ENCODE measurements around the gene NRN1. TPM values are rescaled to one million over a fixed set of nuclear protein-coding genes. Genes with fewer than 3 reads are reported as not detected.
A peak's percentile ranks its signal among the peaks of the same experiment; 100 is the strongest.

The NRN1 gene
- total and polyA plus RNA-seq, 2 donors (not counting 3 experiments of a cell fraction or from before 2014, with no cell fraction given) = 12.8 to 26.2 TPM

DNA sequence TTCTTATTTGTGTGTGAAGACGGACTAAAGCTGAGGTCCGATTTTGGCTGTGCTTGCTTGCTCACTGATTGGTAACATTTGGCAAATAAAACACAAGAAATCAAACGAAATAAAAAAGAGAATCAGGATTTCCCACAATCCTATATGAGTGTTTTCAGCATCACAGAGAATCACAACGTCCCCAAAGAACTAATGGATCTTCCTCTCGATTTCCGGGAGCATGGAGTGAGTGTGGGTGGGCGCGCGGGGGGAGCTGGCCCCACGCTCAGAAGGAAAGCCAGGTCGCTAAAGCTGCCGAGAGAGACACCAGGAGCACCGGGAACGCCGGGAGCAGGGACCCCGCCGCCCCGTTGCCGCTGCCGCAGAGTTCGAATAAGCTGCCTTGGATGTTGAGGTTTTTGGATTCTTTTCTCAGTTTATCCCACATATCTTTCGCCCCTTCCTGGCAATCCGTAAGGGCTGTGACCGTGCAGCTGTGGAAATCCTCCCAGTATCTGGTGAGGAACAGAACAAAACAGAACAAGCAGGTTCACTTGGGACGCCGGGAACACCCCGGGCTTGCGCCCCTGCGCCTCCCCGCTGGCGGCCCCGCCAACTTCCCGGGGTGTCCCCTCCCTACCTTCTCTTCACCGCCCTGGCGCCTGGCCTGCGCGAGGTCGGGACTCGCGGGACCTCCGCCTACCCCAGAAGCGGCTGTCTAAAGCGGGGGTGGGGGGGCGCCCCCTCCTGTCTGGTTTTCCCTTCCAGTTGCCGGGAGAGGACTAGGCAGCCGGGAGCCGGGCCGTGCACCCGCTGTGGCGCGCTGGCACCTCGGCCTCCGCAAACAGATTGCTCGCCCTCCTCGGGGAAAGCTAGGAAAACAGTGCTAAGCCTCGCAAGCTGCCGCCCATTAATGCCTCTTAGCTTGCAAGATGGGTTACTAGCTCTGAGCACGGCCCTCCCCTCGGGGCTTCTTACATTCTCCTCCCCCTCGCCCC lies 7.7 kb downstream of the NRN1 start:
- no peaks in the 10 kb centered on the region for H4K20me1 ChIP-seq (replicated peaks; ENCODE audit: control insufficient read depth, extremely low read depth, insufficient read depth, low read length)
- H3K4me3 ChIP-seq (replicated peaks in 1 of 3; ENCODE audit: insufficient read depth in 1 of 3, low read depth in 1 of 3, low read length in 3 of 3) = no peak overlapping the region
- no peak overlapping the region for H3K27ac ChIP-seq (ENCODE audit: insufficient read depth, low read depth, low read length)
- peaks cover 14% of the 10 kb centered on the region for H3K4me1 ChIP-seq (ENCODE audit: control insufficient read depth, extremely low read depth, insufficient read depth, low read length)
- H3K9me3 ChIP-seq (replicated peaks; ENCODE audit: control insufficient read depth, insufficient read depth, low read length) = no peaks in the 10 kb centered on the region
- no peaks in the 10 kb centered on the region for H3K79me2 ChIP-seq (ENCODE audit: control insufficient read depth, insufficient read depth, low read length)
- intact Hi-C loops (cut with micrococcal nuclease) = no loop called here
- no peak overlapping the region for H2AFZ ChIP-seq (ENCODE audit: low read depth, low read length)
- ChIA-PET CTCF (interaction anchor here (0.9 to 2.7 kb wide), 3 partner anchors 8 to 548 kb away, joined by 3 to 13 read pairs (median 4); no protein-coding TSS in a partner anchor), POLR2A (no interaction called here)
- peaks cover 36 to 74% of the 10 kb centered on the region in 2 experiments for H3K27me3 ChIP-seq (ENCODE audit: control insufficient read depth in 2 of 2, insufficient read depth in 2 of 2, low read length in 2 of 2)
- DNase-seq (ENCODE audit: low read depth, low spot score) = no peak
- no peaks in the 10 kb centered on the region for H3K36me3 ChIP-seq (ENCODE audit: control insufficient read depth in 2 of 2, extremely low read depth in 1 of 2, insufficient read depth in 2 of 2, low read length in 2 of 2)
- H3K4me2 ChIP-seq (ENCODE audit: insufficient read depth, low read length) = peak overlapping the region; percentile 9
- dilution Hi-C loops (cut with MboI; ENCODE audit: extremely low pct_ligation_motif_present, low sequenced_read_pairs) = no loop called here
- FAIRE-seq = no peak
- no peak for TF ChIP-seq GATA2 (IDR thresholded peaks at IDR 0.05; ENCODE audit: insufficient read depth, insufficient read length, low read depth, low read length)
- peak; percentile 72 for TF ChIP-seq EZH2 (IDR thresholded peaks at IDR 0.05; ENCODE audit: borderline replicate concordance, low read depth, low read length, severe bottlenecking)
- H3K9ac ChIP-seq (replicated peaks; ENCODE audit: extremely low read depth, insufficient read depth, low read length) = no peak overlapping the region
- BruUV-seq (replicated peaks) = no TSS peak
- H3K9me1 ChIP-seq (replicated peaks; ENCODE audit: control insufficient read depth, extremely low read depth, insufficient read depth, low read length) = no peaks in the 10 kb centered on the region

DNA sequence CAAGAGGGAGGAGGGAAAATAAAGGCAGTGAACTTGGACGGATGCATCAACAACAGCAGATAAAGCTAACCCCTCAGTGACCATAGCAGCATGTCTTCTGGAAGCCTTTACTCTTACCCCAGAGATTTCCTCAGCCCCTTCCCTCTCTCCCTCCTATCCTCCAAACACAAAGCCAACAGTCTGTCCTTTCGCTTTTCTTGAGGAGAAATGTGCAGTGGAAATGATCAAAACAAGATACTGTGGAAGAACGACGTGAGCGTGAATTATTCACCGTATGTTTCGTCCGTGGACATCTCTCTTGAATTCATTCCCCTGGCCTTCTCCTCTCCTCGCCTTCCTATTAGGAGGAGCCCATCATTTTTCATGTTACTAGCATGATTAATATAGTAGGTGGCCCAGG lies 8.5 kb downstream of the NRN1 start:
- Histone ChIP-seq H3K27ac (ENCODE audit: insufficient read depth, low read depth, low read length) (no peak overlapping the region), H3K79me2 (ENCODE audit: control insufficient read depth, insufficient read depth, low read length) (no peaks in the 10 kb centered on the region), H4K20me1 (replicated peaks; ENCODE audit: control insufficient read depth, extremely low read depth, insufficient read depth, low read length) (no peaks in the 10 kb centered on the region), H3K9ac (replicated peaks; ENCODE audit: extremely low read depth, insufficient read depth, low read length) (no peak overlapping the region), H3K9me1 (replicated peaks; ENCODE audit: control insufficient read depth, extremely low read depth, insufficient read depth, low read length) (no peaks in the 10 kb centered on the region), H3K4me2 (ENCODE audit: insufficient read depth, low read length) (no peak overlapping the region), H3K4me3 (replicated peaks in 1 of 3; ENCODE audit: insufficient read depth in 1 of 3, low read depth in 1 of 3, low read length in 3 of 3) (no peak overlapping the region), H3K27me3 (ENCODE audit: control insufficient read depth in 2 of 2, insufficient read depth in 2 of 2, low read length in 2 of 2) (peaks cover 35 to 74% of the 10 kb centered on the region in 2 experiments), H3K4me1 (ENCODE audit: control insufficient read depth, extremely low read depth, insufficient read depth, low read length) (peaks cover 14% of the 10 kb centered on the region), H3K36me3 (ENCODE audit: control insufficient read depth in 2 of 2, extremely low read depth in 1 of 2, insufficient read depth in 2 of 2, low read length in 2 of 2) (no peaks in the 10 kb centered on the region), H3K9me3 (replicated peaks; ENCODE audit: control insufficient read depth, insufficient read depth, low read length) (no peaks in the 10 kb centered on the region), H2AFZ (ENCODE audit: low read depth, low read length) (no peak overlapping the region)
- dilution Hi-C loops (cut with MboI; ENCODE audit: extremely low pct_ligation_motif_present, low sequenced_read_pairs) (no loop called here), intact Hi-C loops (cut with micrococcal nuclease) (no loop called here)
- DNase-seq (ENCODE audit: low read depth, low spot score) = no peak
- peak; percentile 35 for FAIRE-seq
- TF ChIP-seq EZH2 (IDR thresholded peaks at IDR 0.05; ENCODE audit: borderline replicate concordance, low read depth, low read length, severe bottlenecking) (no peak), JUN (IDR thresholded peaks at IDR 0.05; ENCODE audit: borderline replicate concordance, insufficient read depth, insufficient read length, low read depth) (no peak), POLR2AphosphoS5 (IDR thresholded peaks at IDR 0.05; ENCODE audit: insufficient read depth, low read depth, low read length) (no peak), FOS (IDR thresholded peaks at IDR 0.05; ENCODE audit: borderline replicate concordance, insufficient read depth, low read length) (no peak), POLR2A (IDR thresholded peaks at IDR 0.05; ENCODE audit: low read depth, low read length) (no peak), GATA2 (IDR thresholded peaks at IDR 0.05; ENCODE audit: insufficient read depth, insufficient read length, low read depth, low read length) (no peak), MYC (IDR thresholded peaks at IDR 0.05; ENCODE audit: low read depth, low read length) (no peak)
- TF ChIP-seq, protein P1, sequence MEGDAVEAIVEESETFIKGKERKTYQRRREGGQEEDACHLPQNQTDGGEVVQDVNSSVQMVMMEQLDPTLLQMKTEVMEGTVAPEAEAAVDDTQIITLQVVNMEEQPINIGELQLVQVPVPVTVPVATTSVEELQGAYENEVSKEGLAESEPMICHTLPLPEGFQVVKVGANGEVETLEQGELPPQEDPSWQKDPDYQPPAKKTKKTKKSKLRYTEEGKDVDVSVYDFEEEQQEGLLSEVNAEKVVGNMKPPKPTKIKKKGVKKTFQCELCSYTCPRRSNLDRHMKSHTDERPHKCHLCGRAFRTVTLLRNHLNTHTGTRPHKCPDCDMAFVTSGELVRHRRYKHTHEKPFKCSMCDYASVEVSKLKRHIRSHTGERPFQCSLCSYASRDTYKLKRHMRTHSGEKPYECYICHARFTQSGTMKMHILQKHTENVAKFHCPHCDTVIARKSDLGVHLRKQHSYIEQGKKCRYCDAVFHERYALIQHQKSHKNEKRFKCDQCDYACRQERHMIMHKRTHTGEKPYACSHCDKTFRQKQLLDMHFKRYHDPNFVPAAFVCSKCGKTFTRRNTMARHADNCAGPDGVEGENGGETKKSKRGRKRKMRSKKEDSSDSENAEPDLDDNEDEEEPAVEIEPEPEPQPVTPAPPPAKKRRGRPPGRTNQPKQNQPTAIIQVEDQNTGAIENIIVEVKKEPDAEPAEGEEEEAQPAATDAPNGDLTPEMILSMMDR (IDR thresholded peaks at IDR 0.05; ENCODE audit: extremely low read depth in 1 of 2, insufficient read depth in 1 of 2, low read depth in 1 of 2, low read length in 2 of 2) = no peak
- TF ChIP-seq, protein P2, sequence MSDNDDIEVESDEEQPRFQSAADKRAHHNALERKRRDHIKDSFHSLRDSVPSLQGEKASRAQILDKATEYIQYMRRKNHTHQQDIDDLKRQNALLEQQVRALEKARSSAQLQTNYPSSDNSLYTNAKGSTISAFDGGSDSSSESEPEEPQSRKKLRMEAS (IDR thresholded peaks at IDR 0.05; ENCODE audit: insufficient read depth, insufficient read length) = no peak
- POLR2A ChIA-PET = no interaction called here
- CTCF ChIA-PET = interaction anchor here (0.9 to 2.7 kb wide), 3 partner anchors 9 to 549 kb away, joined by 3 to 13 read pairs (median 4); no protein-coding TSS in a partner anchor
- TSS peak; percentile 34 for BruUV-seq (replicated peaks)

All from endothelial cell of umbilical vein (primary cell).